Natural killer cell (primary cell): ENCODE data around the gene ROBO1. TPM values are rescaled to one million over a fixed set of nuclear protein-coding genes. Genes with fewer than 3 reads are reported as not detected.

ENCODE experiments used
- ATAC-seq, 3 donors: fragments of 150-1000 bp in 2 of 3; fragments of 200-7000 bp in 1 of 3; cut with Tn5 transposase; 1 replicate in 1 of 3; 2 replicates in 2 of 3; pipeline ENCODE4 v1.10.0; 2021; ENCODE audit warnings: mild to moderate bottlenecking in 2 of 3, moderate library complexity in 2 of 3
- DNase-seq, 2 donors: peaks; one replicate each; pipeline versions ENCODE4 v3.0.0 to v3.0.0-alpha.2; 2013 to 2021; ENCODE audit warnings: mixed read lengths in 1 of 2
- H3K27ac ChIP-seq: one replicate; pipeline ENCODE4 v1.5.1; 2013; ENCODE audit warnings: mild to moderate bottlenecking, low read length
- H3K27me3 ChIP-seq: one replicate; pipeline ENCODE4 v1.6.1; 2013; ENCODE audit warnings: low read length; ENCODE audit not compliant: control insufficient read depth, insufficient read depth
- H3K36me3 ChIP-seq: one replicate; pipeline ENCODE4 v1.6.1; 2013; ENCODE audit warnings: low read length; ENCODE audit not compliant: control insufficient read depth, insufficient read depth
- H3K4me1 ChIP-seq: one replicate; pipeline ENCODE4 v1.6.1; 2013; ENCODE audit warnings: low read length; ENCODE audit not compliant: control insufficient read depth, insufficient read depth
- H3K4me3 ChIP-seq: one replicate; pipeline ENCODE4 v1.5.1; 2013; ENCODE audit warnings: low read length
- H3K9me3 ChIP-seq: one replicate; pipeline ENCODE4 v1.6.1; 2013; ENCODE audit warnings: low read length; ENCODE audit not compliant: control insufficient read depth, insufficient read depth
- H3K27ac Mint-ChIP-seq, 2 donors: one replicate each; pipeline ENCODE4 v1.8.0; 2022; ENCODE audit warnings: mild to moderate bottlenecking in 2 of 2, mixed read lengths in 2 of 2, moderate library complexity in 1 of 2
- H3K27me3 Mint-ChIP-seq, 2 donors: one replicate each; pipeline ENCODE4 v1.8.0; 2022; ENCODE audit warnings: low read depth in 2 of 2, mixed read lengths in 2 of 2
- H3K36me3 Mint-ChIP-seq: one replicate; pipeline ENCODE4 v1.8.0; 2022; ENCODE audit warnings: mixed read lengths
- H3K4me1 Mint-ChIP-seq, 2 donors: one replicate each; pipeline ENCODE4 v1.8.0; 2022; ENCODE audit warnings: mixed read lengths in 2 of 2
- H3K4me3 Mint-ChIP-seq: one replicate; pipeline ENCODE4 v1.8.0; 2022; ENCODE audit warnings: mild to moderate bottlenecking, moderate library complexity, mixed read lengths
- H3K9me3 Mint-ChIP-seq, 2 donors: one replicate each; pipeline ENCODE4 v1.8.0; 2022; ENCODE audit warnings: mixed read lengths in 2 of 2
- WGBS: methylation state at CpG from one replicate; pipeline ENCODE4 v1.1.7; 2013; ENCODE audit warnings: missing lambda C conversion rate; ENCODE audit not compliant: insufficient coverage; 5-methylcytosine and 5-hydroxymethylcytosine counted together
- intact Hi-C: fragments of 100-400 bp; cut with micrococcal nuclease; formaldehyde crosslinking; loops from one replicate; pipeline ENCODE4 v1.14.2; 2022
- total RNA-seq, 4 donors: library from RNA; stranded (reverse); fragments of 120-200 nt in 1 of 4; gene quantifications; one replicate each; pipeline versions ENCODE4 v1.2.3 to v1.2.4, GENCODE V29; 2013 to 2022
- TF ChIP-seq, protein P1 (sequence below): fragments of 200-600 bp; IDR thresholded peaks from one replicate; pipeline ENCODE4 v1.8.0; 2022; ENCODE audit warnings: antibody characterized with exemption

Gene ROBO1
- total RNA-seq, 3 donors from 2014 or later (not counting 1 experiment from before 2014, with no cell fraction given) = 0.07 TPM; not detected in 2

- no peak overlapping the region for H3K27ac Mint-ChIP-seq
- H3K4me1 ChIP-seq = no peaks in the 10 kb centered on the region
- peaks cover 17 to 25% of the 10 kb centered on the region in 2 donors for H3K9me3 Mint-ChIP-seq
- ATAC-seq (no peak), DNase-seq (no peak)
- H3K9me3 ChIP-seq = peaks cover 4% of the 10 kb centered on the region
- H3K36me3 Mint-ChIP-seq = no peaks in the 10 kb centered on the region
- 90% methylated on average over 2 of the region's 4 CpGs for WGBS
- H3K27me3 Mint-ChIP-seq = no peaks in the 10 kb centered on the region
- no peak overlapping the region for H3K4me3 ChIP-seq
- no peaks in the 10 kb centered on the region for H3K4me1 Mint-ChIP-seq
- no peaks in the 10 kb centered on the region for H3K27me3 ChIP-seq
- H3K36me3 ChIP-seq = no peaks in the 10 kb centered on the region
- no peak overlapping the region for H3K4me3 Mint-ChIP-seq
- intact Hi-C loops = no loop called here
- TF ChIP-seq, protein P1, sequence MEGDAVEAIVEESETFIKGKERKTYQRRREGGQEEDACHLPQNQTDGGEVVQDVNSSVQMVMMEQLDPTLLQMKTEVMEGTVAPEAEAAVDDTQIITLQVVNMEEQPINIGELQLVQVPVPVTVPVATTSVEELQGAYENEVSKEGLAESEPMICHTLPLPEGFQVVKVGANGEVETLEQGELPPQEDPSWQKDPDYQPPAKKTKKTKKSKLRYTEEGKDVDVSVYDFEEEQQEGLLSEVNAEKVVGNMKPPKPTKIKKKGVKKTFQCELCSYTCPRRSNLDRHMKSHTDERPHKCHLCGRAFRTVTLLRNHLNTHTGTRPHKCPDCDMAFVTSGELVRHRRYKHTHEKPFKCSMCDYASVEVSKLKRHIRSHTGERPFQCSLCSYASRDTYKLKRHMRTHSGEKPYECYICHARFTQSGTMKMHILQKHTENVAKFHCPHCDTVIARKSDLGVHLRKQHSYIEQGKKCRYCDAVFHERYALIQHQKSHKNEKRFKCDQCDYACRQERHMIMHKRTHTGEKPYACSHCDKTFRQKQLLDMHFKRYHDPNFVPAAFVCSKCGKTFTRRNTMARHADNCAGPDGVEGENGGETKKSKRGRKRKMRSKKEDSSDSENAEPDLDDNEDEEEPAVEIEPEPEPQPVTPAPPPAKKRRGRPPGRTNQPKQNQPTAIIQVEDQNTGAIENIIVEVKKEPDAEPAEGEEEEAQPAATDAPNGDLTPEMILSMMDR = no peak
- H3K27ac ChIP-seq = no peak overlapping the region
These were observed 827.2 kb downstream of the ROBO1 start for GRCh38 chr3:78940626-78941025.

DNA sequence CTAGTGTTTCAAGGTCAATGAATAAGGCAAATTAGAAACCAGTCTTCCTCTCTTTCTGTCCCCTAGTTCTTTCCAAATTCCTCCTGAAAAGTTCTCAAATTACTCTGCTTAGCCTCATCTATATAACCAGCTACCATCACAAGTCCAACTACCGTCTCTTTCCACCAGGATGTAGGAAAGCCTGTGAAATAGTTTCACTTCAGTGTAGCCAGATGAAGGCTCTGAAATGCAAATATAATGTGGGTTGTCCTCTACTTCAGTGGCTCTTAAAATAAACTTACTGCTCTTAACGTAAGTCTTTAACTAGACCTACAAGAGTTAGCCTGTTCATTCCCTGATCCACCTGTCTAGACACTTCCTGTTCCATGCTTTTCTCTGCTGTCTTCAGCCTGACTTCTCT lies 827.7 kb downstream of the ROBO1 start:
- H3K27me3 Mint-ChIP-seq = no peaks in the 10 kb centered on the region
- H3K27ac Mint-ChIP-seq = no peak overlapping the region
- TF ChIP-seq, protein P1 = no peak
- H3K4me3 Mint-ChIP-seq = no peak overlapping the region
- no peaks in the 10 kb centered on the region for H3K27me3 ChIP-seq
- no peak overlapping the region for H3K27ac ChIP-seq
- no peak overlapping the region for H3K4me3 ChIP-seq
- peaks cover 17 to 22% of the 10 kb centered on the region in 2 donors for H3K9me3 Mint-ChIP-seq
- intact Hi-C loops = no loop called here
- no peaks in the 10 kb centered on the region for H3K36me3 ChIP-seq
- DNase-seq (no peak), ATAC-seq (no peak)
- WGBS = 86% methylated on average over 2 of the region's 2 CpGs
- no peaks in the 10 kb centered on the region for H3K4me1 ChIP-seq
- no peaks in the 10 kb centered on the region for H3K36me3 Mint-ChIP-seq
- peaks cover 4% of the 10 kb centered on the region for H3K9me3 ChIP-seq
- H3K4me1 Mint-ChIP-seq = no peaks in the 10 kb centered on the region

GRCh38 chr3:78937475-78937874 lies 830.3 kb downstream of the ROBO1 start:
- no peak for ATAC-seq
- peaks cover 4% of the 10 kb centered on the region for H3K9me3 ChIP-seq
- H3K9me3 Mint-ChIP-seq = peaks cover 22 to 26% of the 10 kb centered on the region in 2 donors
- intact Hi-C loops = no loop called here
- H3K27ac ChIP-seq = no peak overlapping the region
- H3K27ac Mint-ChIP-seq = no peak overlapping the region
- no peaks in the 10 kb centered on the region for H3K4me1 ChIP-seq
- H3K4me3 Mint-ChIP-seq = no peak overlapping the region
- H3K27me3 Mint-ChIP-seq = no peaks in the 10 kb centered on the region
- H3K4me1 Mint-ChIP-seq = no peaks in the 10 kb centered on the region
- no peaks in the 10 kb centered on the region for H3K36me3 Mint-ChIP-seq
- H3K27me3 ChIP-seq = no peaks in the 10 kb centered on the region
- no peak overlapping the region for H3K4me3 ChIP-seq
- DNase-seq = no peak
- TF ChIP-seq, protein P1 = no peak
- no peaks in the 10 kb centered on the region for H3K36me3 ChIP-seq

GRCh38 chr3:78927759-78928158 lies 840.0 kb downstream of the ROBO1 start:
- TF ChIP-seq, protein P1 = no peak
- WGBS = 71% methylated on average over 1 of the region's 1 CpG

More at GRCh38 chr3:78927759-78928158, 840.0 kb downstream of the ROBO1 start:
- Mint-ChIP-seq H3K4me3 (no peak overlapping the region), H3K9me3 (peaks cover 12 to 21% of the 10 kb centered on the region in 2 donors), H3K36me3 (peaks cover 8% of the 10 kb centered on the region), H3K27me3 (no peaks in the 10 kb centered on the region), H3K4me1 (no peaks in the 10 kb centered on the region), H3K27ac (no peak overlapping the region)
- H3K36me3 ChIP-seq = no peaks in the 10 kb centered on the region
- intact Hi-C loops = no loop called here
- ATAC-seq (no peak), DNase-seq (no peak)
- H3K27me3 ChIP-seq = no peaks in the 10 kb centered on the region
- H3K27ac ChIP-seq = no peak overlapping the region
- no peaks in the 10 kb centered on the region for H3K4me1 ChIP-seq
- H3K9me3 ChIP-seq = peaks cover 2% of the 10 kb centered on the region
- no peak overlapping the region for H3K4me3 ChIP-seq
